Adipose tissue (tissue), 3 donors: ENCODE measurements around the gene TMEM169. TPM values are rescaled to one million over a fixed set of nuclear protein-coding genes. Genes with fewer than 3 reads are reported as not detected.

Experiments
- H3K27ac ChIP-seq: one replicate; pipeline ENCODE4 v1.5.1; 2013; ENCODE audit warnings: low read depth, low read length
- WGBS, 3 donors: extraction: QIAGEN DNeasy Blood & Tissue Kit; methylation state at CpG; one replicate each; pipeline ENCODE4 v1.1.7; 2013; 5-methylcytosine and 5-hydroxymethylcytosine counted together
- polyA plus RNA-seq, 3 donors: library from polyadenylated mRNA; stranded (reverse); fragments of 200-250 nt; gene quantifications; one replicate each; pipeline ENCODE4 v1.2.3, GENCODE V29; 2013
- donor health status: healthy with polysubstance abuse.
- donor health status: Bipolar disorder and iron deficiency.
- donor health status: healthy.

The TMEM169 gene
- polyA plus RNA-seq, 3 donors: 0.28 to 0.62 TPM; not detected in 1

DNA sequence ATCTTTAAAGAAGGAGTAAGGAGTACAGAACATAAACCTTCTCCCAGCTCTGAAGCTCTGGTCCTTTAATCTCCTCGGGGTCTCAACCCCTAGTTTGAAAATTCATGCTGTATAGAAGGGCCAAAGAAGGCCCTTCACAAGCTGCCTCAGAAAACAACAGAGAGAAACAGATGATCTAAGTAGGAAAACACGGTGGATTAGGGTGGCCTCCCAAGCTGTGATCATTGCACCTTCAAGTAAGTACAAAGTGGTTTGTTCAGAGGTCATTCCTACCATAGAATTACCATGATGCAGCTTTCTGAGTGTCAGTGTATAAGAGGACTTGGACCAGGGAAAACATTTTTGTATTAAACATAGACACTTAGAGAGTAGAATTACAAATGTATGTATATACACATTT lies 10.9 kb downstream of the TMEM169 start:
- WGBS, 3 donors: 76 to 90% (median 86%) methylated on average over 2 of the region's 2 CpGs

GRCh38 chr2:216094701-216095100 lies 13.0 kb downstream of the TMEM169 start:
- H3K27ac ChIP-seq: no peak overlapping the region
- WGBS, 3 donors: 62 to 88% (median 86%) methylated on average over 3 of the region's 3 CpGs

More for the DNA sequence above, 10.9 kb downstream of the TMEM169 start:
- H3K27ac ChIP-seq: no peak overlapping the region

DNA sequence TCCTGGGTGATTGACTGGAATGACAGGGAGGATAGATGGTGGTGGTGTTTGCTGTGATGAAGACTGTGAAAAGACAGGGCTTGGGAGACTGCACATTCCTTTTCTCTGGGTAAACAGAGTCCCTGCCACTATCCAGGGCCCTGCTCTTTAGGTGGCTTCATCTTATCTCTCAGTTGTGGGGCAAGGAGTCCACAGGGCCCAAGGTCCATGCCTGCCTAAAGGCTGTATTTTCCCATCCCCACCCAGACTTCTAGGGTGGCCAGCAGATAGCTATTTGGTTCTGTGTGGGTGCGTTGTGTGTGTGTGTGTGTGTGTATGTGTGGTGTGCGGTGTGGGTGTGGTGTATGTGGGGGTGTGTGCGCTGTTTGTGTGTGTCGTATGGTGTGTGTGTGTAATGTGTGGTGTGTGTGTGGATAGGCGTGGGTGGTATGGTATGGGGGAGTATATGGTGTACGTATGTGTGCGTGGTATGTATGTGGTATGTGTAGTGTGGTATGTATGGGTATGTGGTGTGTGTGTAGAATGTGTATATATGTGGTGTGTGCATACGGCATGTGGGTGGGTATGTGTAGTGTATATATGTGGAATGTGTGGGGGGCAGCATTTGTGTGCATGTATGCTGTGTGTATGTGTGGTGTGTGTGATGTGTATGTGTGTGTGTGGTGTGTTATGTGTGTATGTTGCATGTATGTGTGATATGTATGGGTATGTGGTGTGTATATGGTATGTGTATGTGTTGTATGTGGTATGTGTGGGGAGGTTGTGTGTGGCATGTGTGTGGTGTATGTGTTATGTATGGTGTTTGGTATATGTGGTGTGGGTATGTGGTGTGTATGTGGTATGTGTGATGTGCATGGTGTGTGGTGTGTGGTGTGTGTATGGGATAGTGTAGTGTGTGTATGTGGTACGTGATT lies 17.0 kb downstream of the TMEM169 start:
- no peak overlapping the region for H3K27ac ChIP-seq
- WGBS, 3 donors: 92 to 96% (median 94%) methylated on average over 9 of the region's 9 CpGs

- WGBS, 3 donors: 86 to 92% (median 89%) methylated on average over 4 of the region's 4 CpGs
These were observed 19.4 kb downstream of the TMEM169 start for GRCh38 chr2:216101109-216101508.

GRCh38 chr2:216103213-216103612 lies 21.5 kb downstream of the TMEM169 start:
- WGBS, 3 donors: 49 to 58% (median 55%) methylated on average over 1 of the region's 1 CpG

More at GRCh38 chr2:216101109-216101508, 19.4 kb downstream of the TMEM169 start:
- no peak overlapping the region for H3K27ac ChIP-seq

GRCh38 chr2:216104691-216105090 lies 23.0 kb downstream of the TMEM169 start:
- H3K27ac ChIP-seq: no peak overlapping the region
- 62 to 87% (median 84%) methylated on average over 3 of the region's 3 CpGs for WGBS, 3 donors

More at GRCh38 chr2:216103213-216103612, 21.5 kb downstream of the TMEM169 start:
- H3K27ac ChIP-seq: no peak overlapping the region

DNA sequence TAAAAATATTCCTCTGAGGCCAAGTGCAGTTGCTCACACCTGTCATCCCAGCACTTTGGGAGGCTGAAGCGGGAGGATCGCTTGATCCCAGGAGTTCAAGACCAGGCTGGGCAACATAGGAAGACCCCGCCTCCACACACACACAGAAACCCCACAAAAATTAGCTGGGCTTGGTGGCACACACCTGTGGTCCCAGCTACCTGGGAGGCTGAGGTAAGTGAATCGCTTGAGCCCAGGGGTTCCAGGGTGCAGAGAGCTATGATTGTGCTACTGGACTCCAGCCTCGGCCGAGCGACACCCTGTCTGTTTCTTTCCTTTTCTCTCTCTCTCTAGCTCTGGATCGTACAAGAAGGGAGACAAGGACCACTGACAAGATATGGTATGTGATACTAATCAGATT lies 25.6 kb downstream of the TMEM169 start:
- WGBS, 3 donors: 86 to 95% (median 89%) methylated on average over 8 of the region's 8 CpGs
- no peak overlapping the region for H3K27ac ChIP-seq

DNA sequence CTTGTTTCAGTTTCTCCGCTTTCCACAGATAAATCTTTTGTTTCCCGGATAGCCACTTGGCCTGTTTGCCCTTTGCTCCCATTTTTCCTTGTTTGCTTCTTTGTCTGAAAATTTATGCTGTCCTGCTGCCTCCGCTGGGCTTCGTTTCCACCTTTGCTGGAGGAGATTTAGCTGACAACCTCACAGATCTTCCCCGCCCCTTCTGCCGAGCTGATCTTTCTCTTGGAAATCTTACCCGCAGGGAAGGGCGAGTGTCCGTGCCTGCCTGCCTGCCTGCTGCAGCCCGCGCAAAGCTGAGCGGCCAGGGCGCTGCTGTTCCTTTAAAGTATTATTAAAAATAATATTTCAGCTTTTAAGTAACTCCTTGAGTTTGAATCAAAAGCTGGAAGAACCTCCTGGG lies 26.0 kb downstream of the TMEM169 start:
- H3K27ac ChIP-seq: no peak overlapping the region
- 54 to 68% (median 54%) methylated on average over 13 of the region's 13 CpGs for WGBS, 3 donors

GRCh38 chr2:216108310-216108966 lies 26.7 kb downstream of the TMEM169 start:
- 60 to 61% (median 60%) methylated on average over 6 of the region's 6 CpGs for WGBS, 3 donors

GRCh38 chr2:216108967-216109921 lies 27.5 kb downstream of the TMEM169 start, which contains the start of gene XRCC5:
Gene XRCC5 (plus strand): TSS chr2:216109348. CDS start chr2:216109437, 89 bp downstream.
- peak within 1 kb of the TSS; percentile 29 for H3K27ac ChIP-seq
- WGBS, 3 donors: 0% methylated on average over 57 of the region's 57 CpGs

More at GRCh38 chr2:216108310-216108966, 26.7 kb downstream of the TMEM169 start:
- H3K27ac ChIP-seq: no peak overlapping the region

GRCh38 chr2:216109962-216110614 lies 28.4 kb downstream of the TMEM169 start:
- WGBS, 3 donors: 3 to 6% (median 5%) methylated on average over 10 of the region's 10 CpGs

GRCh38 chr2:216110620-216111019 lies 28.9 kb downstream of the TMEM169 start:
- WGBS, 3 donors: 3 to 16% (median 14%) methylated on average over 1 of the region's 1 CpG
- H3K27ac ChIP-seq: no peak overlapping the region

More at GRCh38 chr2:216109962-216110614, 28.4 kb downstream of the TMEM169 start:
- no peak overlapping the region for H3K27ac ChIP-seq

DNA sequence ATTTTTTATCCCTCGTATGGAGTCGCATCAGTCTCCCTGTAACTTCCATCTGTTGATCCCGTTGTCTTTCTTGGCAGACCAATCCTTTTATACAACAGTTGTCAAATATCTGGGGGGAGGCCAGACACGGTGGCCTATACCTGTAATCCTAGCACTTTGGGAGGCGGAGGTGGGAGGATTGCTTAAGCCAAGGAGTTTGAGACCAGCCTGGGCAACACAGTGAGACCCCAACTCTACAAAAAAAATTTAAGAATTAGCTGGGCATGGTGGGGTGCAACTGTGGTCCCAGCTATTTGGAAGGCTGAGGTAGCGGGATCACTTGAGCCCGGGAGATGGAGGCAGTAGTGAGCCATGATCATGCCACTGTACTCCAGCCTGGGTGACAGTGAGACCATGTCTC lies 29.4 kb downstream of the TMEM169 start:
- 74 to 86% (median 84%) methylated on average over 7 of the region's 7 CpGs for WGBS, 3 donors
- no peak overlapping the region for H3K27ac ChIP-seq

- no peak overlapping the region for H3K27ac ChIP-seq
- WGBS, 3 donors: 42 to 80% (median 70%) methylated on average over 4 of the region's 4 CpGs
These were observed 31.2 kb downstream of the TMEM169 start for GRCh38 chr2:216112926-216113325.

- 85 to 89% (median 87%) methylated on average over 3 of the region's 3 CpGs for WGBS, 3 donors
- H3K27ac ChIP-seq: no peak overlapping the region
These were observed 31.9 kb downstream of the TMEM169 start for GRCh38 chr2:216113572-216113971.

GRCh38 chr2:216114382-216114713 lies 32.6 kb downstream of the TMEM169 start:
- H3K27ac ChIP-seq: no peak overlapping the region
- WGBS, 3 donors: 26 to 34% (median 33%) methylated on average over 4 of the region's 4 CpGs

DNA sequence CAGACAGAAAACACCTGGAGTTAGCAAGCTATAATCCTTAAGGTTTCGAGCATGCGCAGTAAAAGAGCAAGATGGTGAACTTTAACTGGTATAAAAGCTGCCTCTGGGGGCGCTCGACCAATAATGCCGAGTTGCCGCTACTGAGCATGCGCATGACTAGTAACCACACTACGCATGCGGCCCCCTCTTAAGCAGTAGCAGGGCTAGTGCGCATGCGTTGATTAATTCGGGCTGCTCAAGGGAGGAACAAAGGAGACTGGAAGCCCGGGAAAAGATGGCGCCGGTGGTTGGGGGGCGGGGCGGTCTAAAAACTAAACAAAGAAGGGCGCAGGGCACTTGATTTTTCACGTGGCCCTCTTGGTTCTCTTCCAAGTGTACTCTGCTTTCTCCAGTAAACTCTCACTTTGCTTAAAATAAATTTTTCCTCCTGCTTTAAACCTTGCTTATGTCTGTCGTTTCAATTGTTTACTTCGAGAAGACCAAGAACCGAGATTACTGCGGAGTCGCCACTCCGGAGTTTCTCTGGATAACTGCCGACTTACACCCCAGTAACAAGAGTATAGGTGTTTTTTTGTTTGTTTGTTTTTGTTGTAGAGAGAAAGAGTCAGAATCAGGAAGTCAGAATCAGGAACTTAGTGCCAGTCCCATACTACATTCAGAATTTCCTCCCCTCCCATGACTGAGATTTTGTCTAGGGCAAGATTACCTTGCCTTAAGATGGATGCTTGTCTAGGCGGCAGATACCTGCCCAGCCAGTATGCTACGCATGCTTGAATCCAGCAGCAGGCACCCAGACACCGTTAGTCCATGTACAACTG lies 33.2 kb downstream of the TMEM169 start:
- WGBS, 3 donors: 4 to 7% (median 4%) methylated on average over 29 of the region's 29 CpGs
- no peak overlapping the region for H3K27ac ChIP-seq
